Muscle layer of colon (tissue), 2 donors: ENCODE data around the gene PLEKHA8.

Source experiments
- H3K27ac ChIP-seq: one replicate; pipeline ENCODE4 v1.7.0; 2013; ENCODE audit warnings: low read depth, mild to moderate bottlenecking, low read length, moderate library complexity
- H3K27me3 ChIP-seq, 2 donors: one replicate each; pipeline ENCODE4 v1.7.0; 2013; ENCODE audit warnings: low read length in 2 of 2, mild to moderate bottlenecking in 2 of 2; ENCODE audit not compliant: insufficient read depth in 2 of 2, control insufficient read depth in 1 of 2
- H3K36me3 ChIP-seq: one replicate; pipeline ENCODE4 v1.7.0; 2013; ENCODE audit warnings: mild to moderate bottlenecking, low read length; ENCODE audit not compliant: insufficient read depth
- H3K4me1 ChIP-seq: one replicate; pipeline ENCODE4 v1.7.0; 2013; ENCODE audit warnings: mild to moderate bottlenecking, low read length; ENCODE audit not compliant: insufficient read depth
- H3K4me3 ChIP-seq, 2 donors: one replicate each; pipeline ENCODE4 v1.7.0; 2013; ENCODE audit warnings: low read length in 2 of 2, low read depth in 1 of 2, mild to moderate bottlenecking in 1 of 2, moderate library complexity in 1 of 2
- H3K9ac ChIP-seq: one replicate; pipeline ENCODE4 v1.7.0; 2013; ENCODE audit warnings: low read length
- H3K9me3 ChIP-seq: one replicate; pipeline ENCODE4 v1.7.0; 2013; ENCODE audit warnings: mild to moderate bottlenecking, low read length
- donor health status: abdominal sarcoma.
- donor health status: Adenocarcinoma of cecum.

The PLEKHA8 gene

DNA sequence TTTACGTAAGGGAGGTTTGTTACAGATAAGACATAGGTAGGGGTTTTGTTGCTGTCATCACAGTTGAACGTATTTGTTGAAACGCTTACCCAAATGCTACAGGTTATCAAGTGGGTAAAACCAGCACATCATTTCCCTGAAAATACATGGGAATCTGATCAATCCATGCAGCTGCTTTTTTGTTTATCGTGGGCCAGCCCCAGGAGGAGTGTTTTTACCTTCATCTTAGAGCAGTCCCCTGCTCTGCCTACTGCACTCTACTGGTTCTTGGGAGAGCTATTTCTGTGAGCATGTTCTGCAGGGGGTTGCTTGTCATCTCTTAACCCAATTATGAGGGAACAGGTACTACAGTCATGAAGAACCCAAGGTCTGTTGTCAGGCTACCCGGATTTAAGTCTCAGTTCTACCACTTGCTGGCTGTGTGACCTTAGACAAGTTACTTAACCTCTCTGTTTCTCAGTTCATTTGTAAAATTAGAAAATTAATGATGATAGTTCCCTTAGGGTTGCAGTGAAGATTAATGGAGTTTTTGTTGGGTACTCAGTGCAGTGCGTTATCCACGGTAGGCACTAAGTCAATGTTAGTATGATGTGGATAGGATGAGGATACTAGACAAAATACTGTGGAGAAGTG lies 121.5 kb downstream of the PLEKHA8 start:
- Histone ChIP-seq H3K27me3 (no peaks in the 10 kb centered on the region), H3K4me3 (no peak overlapping the region), H3K9ac (no peak overlapping the region), H3K36me3 (peaks cover 45% of the 10 kb centered on the region), H3K9me3 (no peaks in the 10 kb centered on the region), H3K27ac (no peak overlapping the region), H3K4me1 (peaks cover 6% of the 10 kb centered on the region)

DNA sequence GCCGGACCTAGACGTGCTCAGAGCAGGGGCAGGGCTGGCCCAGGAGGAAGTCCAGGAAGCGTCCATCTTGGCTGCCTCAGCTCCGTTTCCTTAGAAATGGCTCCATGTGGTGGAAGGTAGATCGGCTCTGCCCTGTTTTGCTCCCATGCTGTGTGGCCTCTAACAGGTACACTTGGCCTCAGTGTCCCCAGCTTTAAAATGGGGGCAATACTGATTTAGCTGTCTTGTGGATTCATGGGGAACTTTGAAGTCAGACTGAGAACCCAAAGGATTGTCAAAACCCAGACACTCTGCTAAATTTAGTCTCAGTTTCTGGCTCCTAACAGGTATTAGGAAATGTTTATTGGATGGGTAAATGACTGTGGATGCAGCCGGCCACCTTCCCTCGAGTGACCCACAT lies 122.5 kb downstream of the PLEKHA8 start:
- peaks cover 52% of the 10 kb centered on the region for H3K36me3 ChIP-seq

DNA sequence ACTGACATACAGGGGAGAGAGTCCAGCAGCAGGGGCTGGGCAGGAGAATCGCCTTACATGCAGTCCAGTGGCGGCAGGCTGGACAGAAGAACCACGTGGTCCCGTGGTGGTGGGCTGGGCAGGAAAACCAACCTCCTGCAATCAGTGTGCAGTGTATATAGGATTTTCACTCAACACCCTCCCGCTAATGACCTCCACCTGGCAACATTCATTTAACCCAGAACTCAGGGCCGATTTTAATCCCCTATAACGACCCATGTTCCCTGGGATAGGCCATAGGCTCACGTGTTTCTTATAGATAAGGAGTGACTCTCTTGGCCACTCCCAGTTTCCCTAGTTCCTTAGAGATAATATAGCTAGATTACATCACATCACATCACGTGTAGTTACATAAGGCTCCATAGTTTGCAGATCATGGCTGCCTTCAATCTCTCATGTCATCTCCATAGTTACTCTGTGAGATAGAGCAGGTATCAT lies 125.9 kb downstream of the PLEKHA8 start:
- Histone ChIP-seq H3K9ac (no peak overlapping the region), H3K4me3 (no peak overlapping the region), H3K36me3 (peaks cover 62% of the 10 kb centered on the region), H3K9me3 (no peaks in the 10 kb centered on the region), H3K27me3 (no peaks in the 10 kb centered on the region), H3K27ac (no peak overlapping the region), H3K4me1 (no peaks in the 10 kb centered on the region)

More for the DNA sequence above, 122.5 kb downstream of the PLEKHA8 start:
- Histone ChIP-seq H3K9ac (no peak overlapping the region), H3K4me3 (no peak overlapping the region), H3K4me1 (no peaks in the 10 kb centered on the region), H3K27me3 (no peaks in the 10 kb centered on the region), H3K27ac (no peak overlapping the region), H3K9me3 (no peaks in the 10 kb centered on the region)

DNA sequence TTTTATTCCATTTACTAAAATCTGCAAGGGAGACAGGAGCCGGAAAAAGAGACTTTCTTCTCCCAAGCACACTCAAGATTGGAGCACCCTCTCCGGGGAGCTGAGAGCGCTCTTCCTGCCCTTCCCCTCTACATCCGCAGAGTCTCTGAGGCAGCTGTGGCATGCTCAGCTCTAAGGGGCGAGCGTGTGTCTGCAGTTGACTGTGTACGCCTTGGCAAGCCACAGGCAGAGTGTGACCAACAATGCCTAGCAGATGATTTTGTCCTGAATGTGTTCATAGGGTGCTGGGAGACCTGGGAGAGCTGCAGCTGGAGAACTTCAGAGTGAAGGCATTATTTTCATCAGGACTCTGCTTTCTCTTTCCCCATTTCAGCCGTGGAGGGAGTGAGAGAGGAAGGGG lies 127.3 kb downstream of the PLEKHA8 start:
- Histone ChIP-seq H3K27ac (no peak overlapping the region), H3K4me3 (no peak overlapping the region), H3K9ac (no peak overlapping the region), H3K9me3 (no peaks in the 10 kb centered on the region), H3K4me1 (peaks cover 6% of the 10 kb centered on the region), H3K27me3 (no peaks in the 10 kb centered on the region), H3K36me3 (peaks cover 62% of the 10 kb centered on the region)

DNA sequence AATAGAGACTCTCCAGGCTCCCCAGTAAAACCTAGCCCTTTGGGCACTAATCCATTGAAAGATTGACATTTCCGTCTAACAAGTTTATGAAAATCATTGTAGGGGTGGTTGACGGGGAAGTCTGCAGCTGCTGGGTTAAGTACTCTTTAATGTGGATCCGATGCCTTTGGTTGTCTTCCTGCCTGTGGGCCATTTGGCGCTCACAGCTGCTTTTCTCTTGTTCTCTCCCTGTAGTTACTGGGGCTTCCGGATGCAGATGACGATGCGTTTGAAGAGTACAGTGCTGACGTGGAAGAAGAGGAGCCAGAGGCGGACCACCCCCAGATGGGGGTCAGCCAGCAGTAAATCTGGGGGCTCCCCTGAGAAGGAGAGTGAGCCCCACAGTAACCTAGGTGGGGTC lies 129.0 kb downstream of the PLEKHA8 start:
- Histone ChIP-seq H3K4me3 (no peak overlapping the region), H3K9me3 (no peaks in the 10 kb centered on the region), H3K27me3 (no peaks in the 10 kb centered on the region), H3K4me1 (peaks cover 6% of the 10 kb centered on the region), H3K9ac (no peak overlapping the region), H3K27ac (no peak overlapping the region), H3K36me3 (peaks cover 49% of the 10 kb centered on the region)

DNA sequence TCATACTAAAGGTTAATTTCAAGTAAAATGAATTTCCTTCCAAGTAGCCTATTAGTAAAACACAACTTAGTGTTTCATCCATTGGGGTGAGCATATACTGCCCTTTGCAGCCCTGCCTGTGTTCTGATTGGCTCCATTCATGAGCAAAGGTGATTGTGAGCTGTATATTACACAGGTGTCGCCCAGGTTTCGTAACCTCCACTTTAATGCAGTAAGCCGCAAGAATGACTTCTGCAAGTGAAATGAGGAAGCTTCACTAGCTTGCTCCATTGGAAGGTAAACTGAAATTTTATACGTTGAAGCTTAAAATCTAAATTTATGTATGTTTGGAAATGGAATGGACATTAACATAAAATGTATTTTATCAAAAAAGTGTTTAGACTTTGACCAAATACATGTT lies 131.0 kb downstream of the PLEKHA8 start:
- Histone ChIP-seq H3K27ac (no peak overlapping the region), H3K4me1 (peaks cover 6% of the 10 kb centered on the region), H3K9ac (no peak overlapping the region), H3K36me3 (peaks cover 37% of the 10 kb centered on the region), H3K4me3 (no peak overlapping the region), H3K9me3 (no peaks in the 10 kb centered on the region), H3K27me3 (no peaks in the 10 kb centered on the region)

DNA sequence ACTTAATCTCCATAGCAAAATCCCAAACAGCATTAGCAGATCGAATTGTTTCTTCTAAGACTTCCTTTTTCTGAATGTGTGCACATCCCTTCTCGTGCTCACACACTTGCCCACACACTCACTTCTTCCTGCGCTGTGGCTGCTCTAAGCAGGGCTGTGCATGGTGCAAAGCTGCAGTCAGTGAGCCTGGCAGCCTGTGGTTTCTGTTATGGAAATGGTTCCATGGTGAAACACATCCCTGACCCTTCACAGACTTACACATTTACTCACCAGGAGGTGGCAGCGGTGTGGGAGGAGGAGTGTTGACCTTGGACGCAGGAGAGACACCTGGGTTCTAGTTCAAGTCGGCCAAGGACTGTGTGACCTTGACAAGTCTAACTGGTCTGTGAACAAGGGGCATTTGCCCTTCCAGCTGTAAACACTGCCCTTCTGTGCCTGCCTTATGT lies 131.5 kb downstream of the PLEKHA8 start:
- Histone ChIP-seq H3K4me1 (peaks cover 7% of the 10 kb centered on the region), H3K36me3 (peaks cover 31% of the 10 kb centered on the region), H3K9ac (no peak overlapping the region), H3K9me3 (no peaks in the 10 kb centered on the region), H3K4me3 (no peak overlapping the region), H3K27ac (no peak overlapping the region), H3K27me3 (no peaks in the 10 kb centered on the region)

DNA sequence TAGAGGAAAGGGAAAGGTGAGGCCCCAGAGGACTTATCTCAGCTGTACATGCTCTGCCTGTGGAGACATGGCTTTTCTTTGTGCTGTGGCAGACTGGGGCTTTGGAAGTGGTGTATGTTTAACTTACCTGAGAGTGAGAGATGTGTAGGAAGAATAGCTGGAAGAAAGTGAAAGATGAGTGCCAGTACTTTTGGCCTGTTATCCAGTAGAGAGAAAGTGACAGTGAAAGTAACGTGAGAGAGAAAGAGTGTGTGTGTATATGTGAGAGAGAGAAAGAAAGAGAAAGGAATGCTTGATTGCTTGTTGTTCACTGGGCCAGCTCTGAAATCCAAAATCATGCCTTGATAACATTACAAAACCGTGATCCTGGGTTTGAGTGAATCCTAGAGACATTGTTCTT lies 132.1 kb downstream of the PLEKHA8 start:
- Histone ChIP-seq H3K27me3 (no peaks in the 10 kb centered on the region), H3K4me1 (peaks cover 12% of the 10 kb centered on the region), H3K36me3 (peaks cover 28% of the 10 kb centered on the region), H3K4me3 (no peak overlapping the region), H3K9me3 (no peaks in the 10 kb centered on the region), H3K9ac (no peak overlapping the region), H3K27ac (no peak overlapping the region)

DNA sequence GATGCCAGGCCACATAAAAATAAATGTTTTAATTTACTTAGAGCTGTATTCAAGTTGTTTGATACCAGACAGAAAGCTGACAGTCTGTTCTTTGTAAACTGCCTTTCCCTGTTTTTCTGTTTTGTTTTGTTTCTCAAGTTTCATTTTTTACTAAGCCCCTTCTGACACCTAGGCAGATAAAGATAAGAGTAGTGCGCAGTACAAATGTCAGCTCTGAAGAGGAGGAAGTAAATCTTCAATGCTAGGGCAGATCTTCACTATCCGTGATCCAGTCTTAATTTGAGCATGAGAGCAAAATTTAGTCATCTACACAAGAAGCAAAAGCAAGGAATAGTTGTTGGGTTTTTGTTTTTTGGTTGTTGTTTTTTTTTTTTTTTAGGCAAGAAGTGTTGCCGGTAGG lies 133.9 kb downstream of the PLEKHA8 start:
- Histone ChIP-seq H3K4me3 (no peak overlapping the region), H3K9me3 (no peaks in the 10 kb centered on the region), H3K9ac (no peak overlapping the region), H3K27me3 (no peaks in the 10 kb centered on the region), H3K36me3 (peaks cover 20% of the 10 kb centered on the region), H3K27ac (no peak overlapping the region), H3K4me1 (peaks cover 12% of the 10 kb centered on the region)

DNA sequence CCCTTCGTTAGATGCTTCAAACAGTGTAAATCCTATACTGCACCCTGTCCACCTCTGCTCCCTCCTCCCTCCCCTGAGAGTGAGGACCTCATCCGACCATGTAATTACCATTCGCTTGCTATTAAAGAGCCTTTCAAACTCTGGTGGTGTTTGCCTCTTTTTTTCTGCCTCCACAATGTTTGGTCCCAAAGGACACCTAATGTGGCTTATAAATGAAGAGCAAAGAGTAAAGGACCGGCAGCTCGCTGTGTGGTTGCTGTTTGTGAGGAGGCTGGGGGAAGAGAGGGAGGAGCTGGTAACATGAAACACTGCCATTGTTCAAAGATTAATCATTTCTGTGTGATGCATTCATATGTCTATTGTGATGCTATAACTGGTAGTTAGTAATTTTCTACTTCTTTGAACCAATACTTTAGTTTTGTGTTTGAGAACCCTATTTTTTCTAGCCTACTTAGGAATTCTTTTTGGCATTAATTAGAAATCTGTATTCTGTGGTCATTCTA lies 134.5 kb downstream of the PLEKHA8 start:
- H3K27ac ChIP-seq, result no peak overlapping the region
- no peak overlapping the region for H3K4me3 ChIP-seq
- H3K9ac ChIP-seq, result no peak overlapping the region
- no peaks in the 10 kb centered on the region for H3K27me3 ChIP-seq
- H3K9me3 ChIP-seq, result no peaks in the 10 kb centered on the region
- H3K36me3 ChIP-seq, result peaks cover 16% of the 10 kb centered on the region
- peaks cover 12% of the 10 kb centered on the region for H3K4me1 ChIP-seq

DNA sequence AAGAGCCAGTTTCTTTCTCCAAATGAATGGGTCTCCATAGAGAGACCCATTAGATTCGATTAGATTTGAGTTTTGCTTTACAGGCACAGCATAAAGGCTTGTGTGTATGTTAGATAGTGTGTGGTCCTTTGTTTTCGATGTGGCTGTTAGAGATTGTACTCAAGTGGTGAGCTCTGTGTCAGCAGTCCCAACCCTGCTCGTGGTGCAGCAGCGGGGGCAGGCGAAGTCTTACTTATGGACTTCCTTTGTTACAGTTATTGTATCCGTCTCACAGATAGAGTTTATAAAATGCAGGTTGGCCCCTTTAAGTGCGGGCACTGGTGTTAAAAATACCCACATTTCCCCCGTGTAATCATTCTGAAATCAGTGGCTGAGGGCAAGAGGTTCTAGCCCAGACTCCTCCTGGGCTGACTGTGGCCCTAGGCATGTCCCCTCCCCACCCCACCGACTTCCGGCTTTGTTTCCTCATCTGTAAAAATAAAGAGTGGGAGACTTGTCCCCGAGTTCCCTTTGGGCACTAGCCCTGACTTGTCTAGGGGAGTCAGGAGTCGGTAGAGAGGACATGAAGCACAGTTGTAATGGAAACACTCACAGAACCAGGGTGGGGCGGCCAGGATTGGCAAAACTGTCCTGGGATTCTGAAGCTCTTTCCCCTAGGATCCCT lies 135.2 kb downstream of the PLEKHA8 start:
- Histone ChIP-seq H3K4me1 (peaks cover 12% of the 10 kb centered on the region), H3K27me3 (no peaks in the 10 kb centered on the region), H3K36me3 (peaks cover 14% of the 10 kb centered on the region), H3K27ac (no peak overlapping the region), H3K9me3 (no peaks in the 10 kb centered on the region), H3K4me3 (no peak overlapping the region), H3K9ac (no peak overlapping the region)

DNA sequence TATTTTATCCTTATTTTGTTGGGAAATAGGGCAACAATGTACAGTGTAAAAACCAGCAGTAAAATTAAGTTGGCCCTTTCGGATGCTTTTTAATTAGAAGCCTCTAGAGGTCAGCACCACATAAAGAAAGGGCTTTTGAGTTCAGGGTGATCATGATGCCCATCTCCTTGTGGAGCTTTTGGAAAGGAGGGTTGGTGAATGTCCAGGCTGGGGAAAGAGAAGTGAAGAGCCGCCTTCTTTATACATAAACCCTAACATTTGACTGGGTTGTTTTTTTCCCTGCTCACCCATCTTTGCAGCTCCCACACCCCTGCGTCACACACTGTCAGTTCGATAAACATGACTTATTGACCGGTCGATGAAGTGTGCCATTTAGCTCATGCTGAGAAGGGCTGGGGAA lies 136.4 kb downstream of the PLEKHA8 start:
- Histone ChIP-seq H3K27ac (no peak overlapping the region), H3K27me3 (no peaks in the 10 kb centered on the region), H3K4me1 (peaks cover 12% of the 10 kb centered on the region), H3K36me3 (peaks cover 14% of the 10 kb centered on the region), H3K9me3 (no peaks in the 10 kb centered on the region), H3K9ac (no peak overlapping the region), H3K4me3 (no peak overlapping the region)
